Esophagus muscularis mucosa (tissue), 4 donors: ENCODE data around the gene RUFY2. TPM values are rescaled to one million over a fixed set of nuclear protein-coding genes. Genes with fewer than 3 reads are reported as not detected.

Experiments
- DNase-seq: peaks from one replicate; pipeline ENCODE4 v3.0.0-alpha.2; 2017; ENCODE audit errors: extremely low spot score
- H3K27ac ChIP-seq, 4 donors: fragments of 200-600 bp; sonication (generic); replicated peaks in 1 of 4; 1 replicate in 3 of 4; 2 replicates in 1 of 4; pipeline ENCODE4 v1.5.1; 2016 to 2019; ENCODE audit warnings: mild to moderate bottlenecking in 1 of 4
- H3K27me3 ChIP-seq, 4 donors: fragments of 200-600 bp; sonication (generic); one replicate each; pipeline versions ENCODE4 v1.5.1 to v1.6.0; 2016 to 2019
- H3K36me3 ChIP-seq, 4 donors: fragments of 200-600 bp; sonication (generic); one replicate each; pipeline ENCODE4 v1.5.1; 2016 to 2019
- H3K4me1 ChIP-seq, 4 donors: fragments of 200-600 bp; sonication (generic); one replicate each; pipeline ENCODE4 v1.5.1; 2016 to 2019
- H3K4me3 ChIP-seq, 4 donors: fragments of 200-600 bp; sonication (generic); 1 replicate in 2 of 4; 2 replicates in 2 of 4; pipeline ENCODE4 v1.5.1; 2016 to 2019; ENCODE audit warnings: mild to moderate bottlenecking in 4 of 4, moderate library complexity in 1 of 4
- H3K9me3 ChIP-seq, 4 donors: fragments of 200-600 bp; sonication (generic); 1 replicate in 3 of 4; 2 replicates in 1 of 4; pipeline ENCODE4 v1.5.1; 2016 to 2019
- EP300 ChIP-seq: sonication (generic); formaldehyde crosslinking; IDR thresholded peaks from one replicate; pipeline ENCODE4 v1.6.1; 2017; ENCODE audit warnings: antibody characterized with exemption
- POLR2A ChIP-seq: fragments of 450-650 bp; IDR thresholded peaks from one replicate; pipeline ENCODE4 v1.6.1; 2017; ENCODE audit warnings: antibody characterized with exemption, moderate library complexity, mild to moderate bottlenecking, low read depth
- POLR2AphosphoS5 ChIP-seq, 2 donors: sonication (generic); formaldehyde crosslinking; IDR thresholded peaks; one replicate each; pipeline ENCODE4 v1.6.1; 2017; ENCODE audit warnings: antibody characterized with exemption in 2 of 2
- WGBS: methylation state at CpG from one replicate; pipeline ENCODE4 v1.1.5; 2018; 5-methylcytosine and 5-hydroxymethylcytosine counted together
- intact Hi-C: fragments of 100-400 bp; cut with DNase I; formaldehyde crosslinking; loops from one replicate; pipeline ENCODE4 v1.15.1; 2023
- total RNA-seq, 4 donors: library from RNA; depleted of rRNA; stranded (reverse); fragments of >200 nt; gene quantifications; one replicate each; pipeline versions ENCODE4 v1.1.0 to v1.2.1, GENCODE V29; 2016
- TF ChIP-seq, protein P1 (sequence below), 3 experiments: fragments of 200-600 bp in 2 of 3; fragments of 450-650 bp in 1 of 3; sonication (generic) in 2 of 3; IDR thresholded peaks; one replicate each; pipeline ENCODE4 v1.5.1; 2017 to 2019; ENCODE audit warnings: antibody characterized with exemption in 3 of 3, mild to moderate bottlenecking in 2 of 3, moderate library complexity in 1 of 3

RUFY2 gene
- total RNA-seq, 4 donors from 2014 or later = 14.8 to 26.2 (median 17.8) TPM

DNA sequence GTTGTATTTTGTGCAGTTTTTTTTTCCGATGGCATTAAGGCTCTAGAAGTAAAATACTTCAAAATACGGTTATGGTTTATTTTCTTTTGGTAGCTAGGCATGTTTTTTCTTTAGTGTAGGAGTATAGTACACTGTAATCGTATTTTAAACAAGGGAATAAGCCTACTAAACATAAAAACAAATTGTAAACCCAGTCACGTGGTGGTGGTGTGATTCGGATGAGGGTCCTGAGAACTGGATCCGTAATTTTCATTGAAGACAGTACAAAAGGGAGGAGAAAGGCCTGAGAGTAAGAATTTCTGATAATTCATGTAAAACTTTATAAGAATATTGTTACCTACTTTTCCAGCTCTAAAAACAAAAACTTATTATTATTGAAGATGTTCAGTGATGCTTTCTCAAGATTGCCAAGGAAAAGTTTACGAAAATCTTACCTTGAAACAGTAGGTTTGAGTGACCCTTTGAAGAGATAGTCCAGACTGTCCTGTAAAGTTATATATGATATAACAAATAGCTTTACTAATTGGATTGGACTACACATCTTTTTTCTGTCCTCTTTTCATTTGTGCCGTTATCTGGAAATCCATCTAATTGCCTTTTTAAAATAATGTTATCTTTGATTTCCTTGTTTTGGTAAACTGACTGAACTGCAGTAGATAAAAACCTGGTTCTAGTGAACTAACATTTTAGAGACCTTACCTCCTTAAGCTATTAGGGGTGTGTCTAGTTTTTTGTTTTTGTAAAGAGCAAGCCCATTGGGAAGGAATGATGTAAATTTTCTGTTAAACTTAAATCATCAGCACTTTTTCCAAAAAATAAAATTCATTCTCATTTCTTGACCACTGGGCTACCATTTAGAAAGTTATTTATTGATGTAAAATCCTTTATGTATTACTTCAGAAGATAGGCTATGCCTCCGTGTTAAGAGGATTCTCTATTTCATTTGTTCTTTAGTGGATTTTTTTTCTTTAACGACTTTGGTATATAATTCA, 73.3 kb downstream of the RUFY2 start:
- peak overlapping the region; percentile 92 to 98 (median 94) for H3K4me3 ChIP-seq

DNA sequence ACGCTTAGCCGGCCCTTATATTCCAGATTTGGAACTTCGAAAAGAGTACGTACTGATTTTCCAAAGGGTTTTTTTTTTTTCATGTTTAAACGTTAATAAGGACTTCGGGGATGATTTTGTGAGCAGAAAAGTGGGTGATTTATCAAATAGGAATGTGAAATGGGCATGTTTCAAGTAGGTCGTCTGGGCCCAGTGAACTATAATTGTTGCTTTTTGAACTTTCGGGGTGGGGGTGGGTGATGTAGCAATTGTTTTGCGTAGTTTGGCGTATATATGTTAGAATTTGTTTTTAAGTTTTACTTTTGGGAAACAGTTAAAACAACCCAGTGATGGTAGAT, 74.0 kb downstream of the RUFY2 start:
- WGBS = under 1% methylated on average over 10 of the region's 10 CpGs
- Histone ChIP-seq H3K4me3 (peak overlapping the region; percentile 92 to 98 (median 94)), H3K4me1 (peaks cover 50 to 70% (median 67%) of the 10 kb centered on the region in 4 donors), H3K27me3 (no peaks in the 10 kb centered on the region), H3K27ac (peak overlapping the region; percentile 98 to 100 (median 99)), H3K36me3 (peaks cover 0 to 4% (median 0%) of the 10 kb centered on the region in 4 donors), H3K9me3 (no peaks in the 10 kb centered on the region)
- no peak for TF ChIP-seq EP300
- TF ChIP-seq POLR2A = no peak
- TF ChIP-seq, protein P1, sequence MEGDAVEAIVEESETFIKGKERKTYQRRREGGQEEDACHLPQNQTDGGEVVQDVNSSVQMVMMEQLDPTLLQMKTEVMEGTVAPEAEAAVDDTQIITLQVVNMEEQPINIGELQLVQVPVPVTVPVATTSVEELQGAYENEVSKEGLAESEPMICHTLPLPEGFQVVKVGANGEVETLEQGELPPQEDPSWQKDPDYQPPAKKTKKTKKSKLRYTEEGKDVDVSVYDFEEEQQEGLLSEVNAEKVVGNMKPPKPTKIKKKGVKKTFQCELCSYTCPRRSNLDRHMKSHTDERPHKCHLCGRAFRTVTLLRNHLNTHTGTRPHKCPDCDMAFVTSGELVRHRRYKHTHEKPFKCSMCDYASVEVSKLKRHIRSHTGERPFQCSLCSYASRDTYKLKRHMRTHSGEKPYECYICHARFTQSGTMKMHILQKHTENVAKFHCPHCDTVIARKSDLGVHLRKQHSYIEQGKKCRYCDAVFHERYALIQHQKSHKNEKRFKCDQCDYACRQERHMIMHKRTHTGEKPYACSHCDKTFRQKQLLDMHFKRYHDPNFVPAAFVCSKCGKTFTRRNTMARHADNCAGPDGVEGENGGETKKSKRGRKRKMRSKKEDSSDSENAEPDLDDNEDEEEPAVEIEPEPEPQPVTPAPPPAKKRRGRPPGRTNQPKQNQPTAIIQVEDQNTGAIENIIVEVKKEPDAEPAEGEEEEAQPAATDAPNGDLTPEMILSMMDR (IDR thresholded peaks at IDR 0.05) = no peak
- TF ChIP-seq POLR2AphosphoS5 (IDR thresholded peaks at IDR 0.05) = no peak
- intact Hi-C loops = no loop called here
- DNase-seq = no peak

More for the DNA sequence above, 73.3 kb downstream of the RUFY2 start:
- Histone ChIP-seq H3K4me1 (peaks cover 50 to 70% (median 65%) of the 10 kb centered on the region in 4 donors), H3K27ac (peak overlapping the region; percentile 98 to 100 (median 99)), H3K36me3 (peaks cover 0 to 9% (median 6%) of the 10 kb centered on the region in 4 donors), H3K27me3 (no peaks in the 10 kb centered on the region), H3K9me3 (no peaks in the 10 kb centered on the region)
- TF ChIP-seq POLR2AphosphoS5 (IDR thresholded peaks at IDR 0.05) (no peak), POLR2A (no peak), EP300 (no peak)
- TF ChIP-seq, protein P1 (IDR thresholded peaks at IDR 0.05) = no peak
- no peak for DNase-seq
- WGBS = 3% methylated on average over 10 of the region's 10 CpGs
- intact Hi-C loops = no loop called here

DNA sequence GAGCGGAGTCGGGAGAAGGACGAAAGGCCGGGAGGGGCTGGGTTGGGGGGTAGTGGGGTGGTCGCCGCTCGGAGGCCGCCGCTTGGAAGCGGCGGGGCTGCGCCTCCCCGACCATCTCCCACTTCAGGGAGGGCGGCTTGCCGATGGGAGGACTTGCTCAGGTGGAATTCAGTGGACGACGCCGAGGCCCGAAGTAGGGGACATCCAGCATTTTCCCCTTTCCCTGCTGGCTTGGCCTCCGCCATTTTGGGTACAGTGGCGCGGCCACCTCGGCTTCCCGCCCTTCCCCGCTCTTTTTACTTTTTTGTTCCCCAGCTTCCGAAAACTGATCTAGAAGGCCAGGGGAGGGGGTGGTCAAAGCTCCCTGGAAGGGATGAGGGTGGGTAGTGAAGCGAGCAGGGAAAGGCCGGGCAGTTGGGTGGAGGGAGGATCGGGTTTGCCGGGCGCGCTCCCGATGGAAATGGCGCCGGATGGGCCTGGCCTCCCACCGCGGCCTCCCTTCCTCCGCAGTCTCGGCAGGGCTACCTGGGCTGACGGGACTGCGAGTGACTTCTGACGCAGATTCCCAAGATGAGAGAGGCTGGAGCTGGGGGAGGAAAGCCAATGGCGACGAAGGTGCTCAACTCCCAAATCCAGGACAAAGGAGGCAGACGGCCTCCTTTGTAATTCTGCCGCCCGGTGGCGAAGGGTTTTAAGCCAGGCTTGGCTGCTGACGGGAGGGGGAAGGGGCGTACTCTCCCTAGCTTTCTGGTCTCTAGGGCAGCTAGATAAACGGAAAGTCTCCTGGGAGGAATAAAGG, 74.6 kb downstream of the RUFY2 start, which contains the start of gene PBLD:
TSS of gene PBLD (minus strand) at position 670 of the 799 bp plus-strand sequence. CDS start 26,084 bp downstream, outside the sequence.
- Histone ChIP-seq H3K27me3 (no peaks in the 10 kb centered on the region), H3K36me3 (no peaks in the 10 kb centered on the region), H3K27ac (peak within 1 kb of the TSS; percentile 98 to 100 (median 99)), H3K9me3 (no peaks in the 10 kb centered on the region), H3K4me1 (peaks cover 45 to 70% (median 64%) of the 10 kb centered on the region in 4 donors), H3K4me3 (peak within 1 kb of the TSS; percentile 92 to 98 (median 94))
- intact Hi-C loops = no loop called here
- DNase-seq = peak; percentile 92
- TF ChIP-seq POLR2AphosphoS5 (IDR thresholded peaks at IDR 0.05) (peak; percentile 84 to 86), EP300 (no peak), POLR2A (no peak)
- TF ChIP-seq, protein P1 (IDR thresholded peaks at IDR 0.05) = peak; percentile 36 to 50 (median 45)
- 0% methylated on average over 31 of the region's 51 CpGs for WGBS

DNA sequence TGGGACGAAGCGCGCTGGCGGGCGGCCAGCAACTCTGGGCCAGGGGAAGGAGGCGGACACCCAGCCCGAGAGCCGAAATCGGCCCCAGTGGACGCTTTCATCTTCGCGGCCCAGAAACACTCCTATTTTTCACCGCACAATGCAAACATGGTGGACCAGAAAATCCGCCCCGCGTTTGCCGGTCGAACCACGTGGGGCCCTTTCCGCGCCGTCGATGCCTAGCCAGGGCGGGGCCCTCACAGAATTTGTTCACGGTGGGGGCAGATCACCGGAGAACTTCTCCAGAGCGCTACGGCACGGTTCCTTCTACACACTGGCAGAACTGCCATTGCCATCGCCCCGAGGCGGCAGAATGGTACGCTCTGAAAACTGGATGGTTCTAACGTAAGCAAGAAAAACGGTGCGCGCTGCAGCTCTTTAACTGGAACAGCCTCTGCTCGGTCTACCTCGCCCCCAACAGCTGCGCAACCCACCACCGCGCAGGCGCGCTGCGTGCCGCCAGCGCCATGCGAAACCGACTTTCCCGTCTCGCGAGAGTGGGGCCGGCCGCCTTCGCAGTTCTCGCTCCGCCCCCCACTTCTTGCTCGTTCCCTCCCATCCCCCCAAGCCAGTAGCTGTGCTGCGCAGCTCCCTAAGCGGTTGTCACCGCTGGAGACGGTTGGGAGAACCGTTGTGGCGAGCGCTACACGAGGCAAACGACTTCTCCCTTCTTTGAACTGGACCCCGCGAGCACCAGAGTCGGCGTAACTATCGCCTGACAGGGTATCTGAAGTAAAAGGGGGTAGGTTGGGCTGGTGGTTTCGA, 75.4 kb downstream of the RUFY2 start, which contains the start of gene HNRNPH3:
TSS of gene HNRNPH3 (plus strand) at position 610 of the 804 bp plus-strand sequence. CDS start 5,158 bp downstream, outside the sequence.
- Histone ChIP-seq H3K36me3 (no peaks in the 10 kb centered on the region), H3K4me1 (peaks cover 37 to 62% (median 56%) of the 10 kb centered on the region in 4 donors), H3K27ac (peak within 1 kb of the TSS; percentile 98 to 100 (median 99)), H3K9me3 (no peaks in the 10 kb centered on the region), H3K27me3 (no peaks in the 10 kb centered on the region), H3K4me3 (peak within 1 kb of the TSS; percentile 92 to 98 (median 94))
- 0% methylated on average over 9 of the region's 73 CpGs for WGBS
- peak; percentile 98 for DNase-seq
- intact Hi-C loops = no loop called here
- TF ChIP-seq, protein P1 (IDR thresholded peaks at IDR 0.05) = no peak
- TF ChIP-seq POLR2AphosphoS5 (IDR thresholded peaks at IDR 0.05) (peak; percentile 100), EP300 (no peak), POLR2A (peak; percentile 98)
